Heart right ventricle (tissue), 16 donors: ENCODE measurements around the gene CHD6. TPM values are rescaled to one million over a fixed set of nuclear protein-coding genes. Genes with fewer than 3 reads are reported as not detected.
A peak's percentile ranks its signal among the peaks of the same experiment; 100 is the strongest.

Experiments
- ATAC-seq, 8 donors: fragments of 200-7000 bp; cut with Tn5 transposase; one replicate each; pipeline ENCODE4 v1.9.1; 2020; ENCODE audit warnings: mild to moderate bottlenecking in 8 of 8, moderate library complexity in 8 of 8, moderate number of reproducible peaks in 1 of 8
- DNase-seq, 2 donors: peaks; one replicate each; pipeline ENCODE4 v3.0.0-alpha.2; 2020
- H3K27ac ChIP-seq, 10 donors: fragments of 200-600 bp; sonication (generic) in 2 of 10; one replicate each; pipeline versions ENCODE4 v1.5.0 to v1.8.0; 2020 to 2022; ENCODE audit warnings: mild to moderate bottlenecking in 3 of 10
- H3K27me3 ChIP-seq, 7 donors: fragments of 200-600 bp; one replicate each; pipeline ENCODE4 v1.8.0; 2021 to 2022; ENCODE audit warnings: mild to moderate bottlenecking in 2 of 7
- H3K36me3 ChIP-seq, 9 donors: fragments of 200-600 bp; sonication (generic) in 1 of 9; one replicate each; pipeline versions ENCODE4 v1.5.0 to v1.8.0; 2020 to 2022; ENCODE audit warnings: mild to moderate bottlenecking in 2 of 9
- H3K4me1 ChIP-seq, 9 donors: fragments of 200-600 bp; sonication (generic) in 1 of 9; one replicate each; pipeline versions ENCODE4 v1.5.0 to v1.8.0; 2020 to 2022; ENCODE audit warnings: mild to moderate bottlenecking in 4 of 9
- H3K4me3 ChIP-seq, 10 donors: fragments of 200-600 bp; sonication (generic) in 2 of 10; one replicate each; pipeline versions ENCODE4 v1.5.0 to v1.8.0; 2020 to 2022; ENCODE audit warnings: mild to moderate bottlenecking in 7 of 10, moderate library complexity in 2 of 10
- H3K9me3 ChIP-seq, 11 donors: fragments of 200-600 bp in 10 of 11; sonication (generic) in 2 of 11; one replicate each; pipeline versions ENCODE4 v1.5.0 to v1.8.0; 2013 to 2022; ENCODE audit warnings: mild to moderate bottlenecking in 2 of 11, control low read depth in 1 of 11, moderate library complexity in 1 of 11
- CTCF ChIP-seq, 9 donors: fragments of 200-600 bp; sonication (generic) in 2 of 9; IDR thresholded peaks; one replicate each; pipeline versions ENCODE4 v1.5.0 to v1.8.0; 2021 to 2022; ENCODE audit warnings: antibody characterized with exemption in 9 of 9, mild to moderate bottlenecking in 5 of 9, moderate library complexity in 1 of 9
- WGBS, 2 donors: extraction: QIAGEN DNeasy Blood & Tissue Kit; methylation state at CpG; one replicate each; pipeline ENCODE4 v1.1.7; 2013; ENCODE audit warnings: inconsistent platforms in 1 of 2; 5-methylcytosine and 5-hydroxymethylcytosine counted together
- intact Hi-C, 10 donors: fragments of 100-400 bp; cut with DNase I; formaldehyde crosslinking; loops; one replicate each; pipeline versions ENCODE4 v1.11.1 to v1.14.2; 2022
- polyA plus RNA-seq, 2 donors: library from polyadenylated mRNA; stranded (reverse); fragments of 200-250 nt; gene quantifications; one replicate each; pipeline ENCODE4 v1.2.3, GENCODE V29; 2013
- total RNA-seq, 10 donors: library from RNA; stranded (reverse); fragmentation: NEBNext Ultra II Directional in 3 of 10; extraction: Animal tissue kit (Norgen Biotek cat#: 25700) in 3 of 10; gene quantifications; one replicate each; pipeline versions ENCODE4 v1.2.1 to v1.2.4, GENCODE V29; 2021 to 2023
- donor health status: Arrhythmogenic right ventricular cardiomyopathy.
- donor health status: ischemic (EF 13 %, LVEDD 7.1; RV severe dilation, severe dysfunction).
- donor health status: healthy with polysubstance abuse.
- donor health status: DM: no; HTN: yes; CAD: no.
- donor health status: DM: no; HTN: no; CAD: no.
- donor health status: ischemic (EF 25% LVEDD 6.9; RV normal size, moderate dysfunction).
- donor health status: ischemic (EF 25% LVEDD 5.7; RV mildly dilated, moderate dysfunction).
- donor health status: healthy.
- donor health status: DM: yes; HTN: yes; CAD: no.
- donor health status: Ischemic cardiomyopathy.
- donor health status: ischemic (EF 35%, LVEDD 5.7; RV mildly dilated, moderate dysfunction).
- donor health status: nonischemic (EF 11% LVEDD 7.7; RV severe dilation, severe dysfunction).
- donor health status: DM: yes; HTN: yes; CAD: no.
- donor health status: PGD.
- donor health status: ischemic (EF 29% LVEDD 5.4; RV normal size, mild dysfunction).
- donor health status: nonischemic (EF 23%, LVEDD 6.1; RV moderate dilation, normal function).

Gene CHD6
- total and polyA plus RNA-seq, 12 donors, result 3.0 to 52.9 (median 39.5) TPM

GRCh38 chr20:41649489-41649888 lies 31.3 kb upstream of the CHD6 start:
- intact Hi-C loops, result no loop called here
- Histone ChIP-seq H3K4me1 (no peaks in the 10 kb centered on the region), H3K36me3 (no peaks in the 10 kb centered on the region), H3K4me3 (no peak overlapping the region), H3K27ac (no peak overlapping the region), H3K27me3 (peaks cover 0 to 3% (median 0%) of the 10 kb centered on the region in 7 donors), H3K9me3 (no peaks in the 10 kb centered on the region)
- ATAC-seq, result no peak
- TF ChIP-seq CTCF (IDR thresholded peaks at IDR 0.05), result no peak
- 52 to 71% methylated on average over 3 of the region's 3 CpGs for WGBS, 2 donors
- DNase-seq, result no peak

GRCh38 chr20:41645372-41645771 lies 27.2 kb upstream of the CHD6 start:
- Histone ChIP-seq H3K27ac (no peak overlapping the region), H3K4me3 (no peak overlapping the region), H3K4me1 (no peaks in the 10 kb centered on the region), H3K27me3 (peaks cover 0 to 3% (median 0%) of the 10 kb centered on the region in 7 donors), H3K36me3 (no peaks in the 10 kb centered on the region), H3K9me3 (no peaks in the 10 kb centered on the region)
- intact Hi-C loops, result no loop called here
- ATAC-seq (no peak), DNase-seq (no peak)
- WGBS, 2 donors, result 87 to 89% methylated on average over 3 of the region's 3 CpGs
- TF ChIP-seq CTCF (IDR thresholded peaks at IDR 0.05), result no peak

- peak in 1 of 2 donors; percentile 13 for DNase-seq
- WGBS, 2 donors, result 9 to 11% methylated on average over 3 of the region's 3 CpGs
Observed at GRCh38 chr20:41643504-41643938, 25.3 kb upstream of the CHD6 start.

GRCh38 chr20:41639630-41640029 lies 21.5 kb upstream of the CHD6 start:
- H3K36me3 ChIP-seq, result no peaks in the 10 kb centered on the region
- H3K9me3 ChIP-seq, result no peaks in the 10 kb centered on the region
- no peak for DNase-seq
- no peak for TF ChIP-seq CTCF (IDR thresholded peaks at IDR 0.05)
- H3K27ac ChIP-seq, result no peak overlapping the region
- intact Hi-C loops, result loop anchor here in 1 of 10 donors (10.0 kb wide), 1 partner anchor 525 kb away; no protein-coding TSS in a partner anchor
- no peak for ATAC-seq
- H3K4me1 ChIP-seq, result no peaks in the 10 kb centered on the region
- H3K27me3 ChIP-seq, result peaks cover 0 to 21% (median 4%) of the 10 kb centered on the region in 7 donors
- no peak overlapping the region for H3K4me3 ChIP-seq
- WGBS, 2 donors, result 26 to 36% methylated on average over 2 of the region's 2 CpGs

More at GRCh38 chr20:41643504-41643938, 25.3 kb upstream of the CHD6 start:
- no peaks in the 10 kb centered on the region for H3K4me1 ChIP-seq
- peaks cover 0 to 3% (median 0%) of the 10 kb centered on the region in 7 donors for H3K27me3 ChIP-seq
- H3K9me3 ChIP-seq, result no peaks in the 10 kb centered on the region
- no peak overlapping the region for H3K4me3 ChIP-seq
- peak in 3 of 8 donors; percentile 37 to 78 (median 47) for ATAC-seq
- H3K36me3 ChIP-seq, result no peaks in the 10 kb centered on the region
- no peak for TF ChIP-seq CTCF (IDR thresholded peaks at IDR 0.05)
- intact Hi-C loops, result no loop called here
- no peak overlapping the region for H3K27ac ChIP-seq
